HL-60 (cell line): Measurements from ENCODE around the gene CNTNAP2.

Experiments used
- CTCF ChIP-seq: IDR thresholded peaks from one replicate; pipeline ENCODE4 v1.5.1; 2011; ENCODE audit warnings: low read length, control low read depth, inconsistent platforms; ENCODE audit not compliant: insufficient read depth
- GABPA ChIP-seq: IDR thresholded peaks from 2 replicates; pipeline ENCODE4 v1.6.1; 2012; ENCODE audit warnings: low read depth
- POLR2AphosphoS5 ChIP-seq: IDR thresholded peaks from 2 replicates; pipeline ENCODE4 v1.6.1; 2012; ENCODE audit warnings: low read depth
- REST ChIP-seq: IDR thresholded peaks from 2 replicates; pipeline ENCODE4 v1.6.1; 2012; ENCODE audit warnings: low read depth; ENCODE audit not compliant: insufficient replicate concordance

GRCh38 chr7:148121401-148121800 is 2004.8 kb downstream of the CNTNAP2 start:
- TF ChIP-seq POLR2AphosphoS5 (no peak), REST (no peak), CTCF (no peak), GABPA (no peak)
